GM21576 (cell line): Measurements from ENCODE around the gene MRPL36.
A peak's percentile ranks its signal among the peaks of the same experiment; 100 is the strongest.
"Not testable (repeated sequence)": the region's sequence is repeated elsewhere in the genome, so short reads cannot be mapped to it uniquely, and the experiment has no call there.

Source experiments
- ATAC-seq: cut with Tn5 transposase; IDR thresholded peaks from one replicate; pipeline ENCODE4 v1.9.1; 2021; ENCODE audit warnings: mild to moderate bottlenecking, moderate library complexity; ENCODE audit not compliant: unreplicated experiment

Gene MRPL36

DNA sequence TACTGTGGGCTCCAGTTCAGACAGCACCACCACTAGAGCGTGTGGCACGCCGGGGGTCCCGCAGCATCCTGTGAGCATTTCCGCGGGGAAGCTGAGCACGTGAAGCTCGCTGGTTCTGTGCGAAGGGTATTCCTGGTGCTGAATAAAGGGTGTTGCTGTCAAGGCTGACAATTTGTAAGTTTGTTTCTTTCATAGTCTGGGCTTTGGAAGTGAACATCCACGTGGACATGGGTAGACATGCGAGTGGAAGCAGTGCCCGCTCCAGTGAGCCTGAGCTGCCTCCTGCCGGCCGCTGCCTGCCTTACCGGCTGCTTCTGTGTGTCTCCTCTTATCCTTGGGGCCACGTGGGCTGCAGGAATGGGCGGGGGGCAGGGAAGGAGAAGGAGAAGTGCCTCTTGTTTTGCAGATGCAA is 16.2 kb upstream of the MRPL36 start:
- ATAC-seq, result no peak

DNA sequence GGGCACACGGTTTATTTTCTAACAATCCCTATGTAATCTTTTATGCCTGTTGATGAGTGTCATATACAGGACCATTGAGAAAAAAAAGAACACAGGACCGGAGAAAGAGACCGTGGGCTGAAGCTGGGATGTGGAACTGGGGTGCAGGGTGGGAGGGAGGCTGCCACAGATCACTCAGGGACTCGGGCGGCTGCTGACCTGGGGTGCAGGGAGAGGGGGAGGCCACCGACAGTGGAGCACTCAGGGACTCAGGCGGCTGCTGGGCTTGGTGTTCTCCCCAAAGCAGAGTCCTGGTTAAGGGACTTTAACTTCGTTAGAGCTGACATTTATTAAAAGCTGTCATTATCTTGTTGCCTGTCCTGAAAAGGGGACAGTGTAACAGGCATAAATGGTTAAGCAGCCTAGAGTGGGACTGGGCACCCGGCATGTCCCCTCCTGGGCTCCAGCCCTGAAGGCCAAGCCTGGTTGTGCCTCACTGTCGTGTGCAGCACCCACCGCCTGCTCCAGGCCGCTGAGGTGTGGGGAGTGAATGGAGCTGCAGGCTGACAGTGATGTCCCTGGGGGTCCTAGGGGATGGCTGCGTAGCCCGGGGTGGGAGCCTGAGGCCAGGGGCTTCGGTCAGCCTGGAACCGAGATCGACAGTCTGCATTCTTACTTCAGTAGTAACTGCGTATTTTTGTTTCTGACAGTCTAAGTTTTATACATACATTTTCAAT is 15.6 kb upstream of the MRPL36 start:
- ATAC-seq, result no peak

DNA sequence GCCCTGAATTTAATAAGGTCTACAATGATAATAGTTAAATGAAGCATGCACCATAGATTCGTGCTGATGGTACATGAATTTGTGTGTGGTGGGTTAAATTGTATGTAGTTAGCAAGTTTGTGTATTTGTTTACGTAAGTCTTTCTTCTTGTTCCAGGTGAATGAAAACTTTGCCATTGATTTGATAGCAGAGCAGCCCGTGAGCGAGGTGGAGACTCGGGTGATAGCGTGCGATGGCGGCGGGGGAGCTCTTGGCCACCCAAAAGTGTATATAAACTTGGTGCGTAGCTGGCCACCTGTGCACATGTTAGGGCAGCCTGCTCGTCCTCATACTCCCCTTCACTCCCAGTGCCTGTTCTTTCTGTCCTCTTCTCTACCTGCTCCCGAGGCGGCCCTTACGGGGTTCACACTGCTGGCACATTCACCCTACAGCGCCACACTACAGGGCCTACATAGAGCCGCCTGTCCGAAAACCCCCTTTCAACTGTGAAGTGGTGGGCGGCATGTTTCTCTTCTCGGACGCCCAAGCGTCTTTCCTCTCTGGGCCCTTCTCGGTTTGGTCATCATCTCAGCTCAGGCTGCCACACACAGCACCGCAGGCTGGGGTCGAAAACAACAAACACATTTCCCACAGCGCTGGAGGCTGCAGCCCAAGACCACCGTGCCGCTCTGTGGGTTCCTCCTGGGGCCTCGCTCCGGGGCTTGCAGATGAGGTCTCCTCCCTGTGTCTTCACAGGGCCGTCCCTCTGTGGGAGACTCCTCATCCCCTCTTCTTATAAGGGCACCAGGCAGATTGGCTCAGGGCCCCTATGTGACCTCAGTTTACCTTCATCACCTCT is 14.8 kb upstream of the MRPL36 start:
- ATAC-seq, result no peak

DNA sequence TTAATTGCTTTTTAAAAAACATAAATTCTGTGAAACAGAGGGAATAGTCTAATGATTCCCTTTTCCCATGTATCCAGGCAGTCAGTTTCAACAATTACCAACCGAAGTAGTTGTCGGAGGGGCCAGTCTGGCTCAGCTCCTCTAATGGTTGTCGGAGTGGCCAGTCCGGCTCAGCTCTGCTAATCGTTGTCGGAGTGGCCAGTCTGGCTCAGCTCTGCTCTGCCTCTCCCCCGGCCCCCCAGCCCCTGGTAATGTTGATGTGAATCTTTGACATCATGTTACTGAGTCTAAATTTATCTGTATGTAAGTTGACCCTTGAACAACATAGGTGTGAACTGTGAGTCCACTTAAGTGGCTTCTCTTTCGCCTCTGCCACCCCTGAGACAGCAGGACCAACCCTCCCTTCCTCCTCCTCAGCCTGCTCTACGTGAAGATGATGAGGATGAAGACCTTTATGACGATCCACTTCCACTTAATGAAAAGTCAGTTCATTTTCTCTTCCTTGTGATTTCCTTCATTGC is 11.0 kb upstream of the MRPL36 start:
- no peak for ATAC-seq

DNA sequence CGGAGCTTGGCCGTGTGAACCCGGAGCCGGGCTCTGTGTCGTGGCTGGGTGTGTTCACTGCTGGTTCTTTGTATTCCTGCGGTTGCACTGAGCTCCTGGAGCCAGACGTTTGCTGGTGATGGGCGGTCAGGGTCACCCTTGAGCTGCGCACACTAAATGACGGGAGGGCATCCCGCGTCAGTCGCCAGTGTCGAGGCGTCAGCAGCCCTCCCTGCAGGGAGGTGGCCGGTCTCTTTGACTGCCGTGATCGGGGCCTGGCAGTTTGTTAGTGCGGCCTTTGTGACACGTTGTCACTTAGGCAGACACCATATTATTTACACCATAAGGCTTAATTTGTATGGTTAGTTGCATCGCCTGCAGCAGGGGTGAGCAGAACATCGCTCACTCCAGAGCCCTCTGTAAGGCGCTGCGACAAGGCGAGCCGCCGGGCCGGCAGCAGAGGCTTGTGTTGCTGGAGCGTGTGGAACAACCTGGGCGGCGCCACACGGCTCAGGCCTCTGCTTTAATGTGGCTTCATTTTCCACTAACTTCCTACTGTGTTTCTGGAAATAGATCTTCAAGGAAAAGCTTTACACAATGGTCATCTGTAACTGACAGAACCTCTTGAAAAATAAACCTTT is 9.9 kb upstream of the MRPL36 start:
- no peak for ATAC-seq

DNA sequence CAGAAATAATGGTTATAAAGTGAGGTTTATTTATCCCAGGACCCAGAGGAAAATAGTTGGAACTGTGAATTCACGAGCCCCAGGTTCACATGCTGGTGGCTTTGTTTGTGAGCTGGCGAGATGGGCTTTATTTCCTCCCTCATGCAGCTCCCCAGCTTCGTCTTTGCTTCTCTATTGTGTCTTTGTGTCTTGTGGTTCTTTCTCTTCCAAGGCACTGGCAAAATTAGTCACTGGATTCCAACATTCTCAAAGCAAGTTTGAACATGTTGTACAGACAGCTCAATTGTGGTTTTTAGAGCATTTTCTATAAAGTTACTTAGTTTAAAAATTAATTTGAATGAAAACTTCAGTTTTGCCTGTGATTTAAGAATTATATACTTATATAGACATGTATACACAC is 8.8 kb upstream of the MRPL36 start:
- no peak for ATAC-seq

DNA sequence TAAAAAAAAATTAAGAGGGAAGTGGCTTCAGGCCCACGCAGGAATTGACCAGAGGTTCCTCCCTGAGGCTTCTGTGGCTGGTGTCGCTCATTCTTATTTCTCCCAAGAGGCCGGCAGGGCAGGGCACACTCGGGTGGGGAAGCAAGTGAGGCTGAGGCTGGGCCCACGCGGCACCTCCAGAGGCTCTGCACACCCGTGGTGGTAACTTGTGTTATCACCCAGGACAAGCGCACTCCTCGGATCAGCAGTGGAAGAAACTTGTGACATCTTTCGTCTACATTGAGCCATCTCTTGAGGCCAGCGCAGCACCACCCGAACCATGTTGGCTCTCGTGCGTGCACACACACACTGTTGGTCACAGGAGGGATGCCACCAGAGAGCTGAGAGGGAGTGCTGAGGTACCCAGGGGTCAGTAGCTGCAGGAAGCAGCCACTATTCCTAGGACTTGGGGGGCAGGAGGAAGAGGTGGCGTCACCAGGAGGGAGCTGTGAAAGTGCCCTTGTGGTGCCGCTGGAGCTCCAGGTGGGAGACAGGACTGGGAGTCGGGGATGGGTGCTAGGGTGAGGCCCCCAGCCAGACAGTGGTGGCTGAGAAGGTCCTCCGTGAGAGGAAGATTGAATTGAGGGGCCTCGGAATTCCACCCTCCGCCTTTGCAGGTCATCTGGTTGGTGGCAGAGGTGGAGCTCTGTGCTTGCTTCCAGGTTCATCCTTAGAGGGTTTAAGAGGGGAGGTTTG is 8.0 kb upstream of the MRPL36 start:
- ATAC-seq, result no peak

DNA sequence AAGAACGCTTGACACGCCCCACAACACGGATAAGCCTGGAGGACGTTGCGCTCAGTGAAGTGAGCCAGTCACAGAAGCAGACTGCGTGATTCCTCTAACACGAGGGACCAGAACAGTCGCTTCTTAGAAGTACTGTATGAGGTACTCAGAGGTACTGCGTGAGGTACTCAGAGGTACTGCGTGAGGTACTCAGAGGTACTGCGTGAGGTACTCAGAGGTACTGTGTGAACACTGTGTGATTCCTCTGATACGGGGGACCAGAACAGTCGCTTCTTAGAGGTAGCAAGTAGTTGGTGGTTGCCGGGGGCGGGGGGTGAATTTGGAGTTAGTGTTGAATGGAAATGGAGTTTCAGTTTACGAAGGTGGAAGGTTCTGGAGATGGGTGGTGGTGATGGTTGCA is 7.3 kb upstream of the MRPL36 start:
- no peak for ATAC-seq

DNA sequence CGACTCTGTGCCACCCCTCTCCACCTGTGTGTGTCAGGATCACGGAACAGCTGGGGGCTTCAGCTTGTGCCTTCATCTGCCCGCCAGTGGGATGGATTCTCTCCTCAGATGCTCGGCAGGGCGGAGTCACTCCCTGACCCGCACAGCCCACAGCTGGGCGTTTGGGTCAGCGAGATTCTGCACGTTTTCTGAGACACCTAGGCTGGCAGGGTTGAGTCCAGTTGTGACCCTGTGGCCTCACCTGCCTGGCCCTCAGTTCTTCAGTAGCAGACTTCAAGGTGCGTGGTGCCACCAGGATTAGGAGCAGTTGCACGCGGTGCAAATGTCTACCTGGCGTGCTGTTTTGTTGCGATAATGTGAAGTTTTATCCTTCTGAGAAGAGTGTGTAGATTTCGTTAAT is 6.6 kb upstream of the MRPL36 start:
- no peak for ATAC-seq

DNA sequence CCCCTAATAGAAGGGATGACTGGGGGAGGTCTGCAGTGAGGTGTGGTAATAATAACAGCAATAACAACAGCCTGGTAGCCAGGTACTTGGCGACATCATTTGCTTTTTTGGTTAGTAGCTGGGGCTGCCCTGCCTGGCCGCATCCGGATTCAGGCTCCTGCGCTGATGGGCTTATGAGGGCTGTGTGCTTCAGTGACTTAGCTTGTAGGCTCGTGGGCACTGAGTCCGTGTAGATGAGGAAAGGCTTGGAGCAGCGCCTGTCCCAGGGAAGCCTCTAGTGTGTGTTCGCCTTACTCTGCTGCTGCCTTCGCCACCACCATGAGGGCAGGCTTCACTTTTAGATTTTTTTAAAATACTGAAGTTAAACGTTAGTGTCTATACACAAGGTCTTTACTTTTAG is 6.1 kb upstream of the MRPL36 start:
- ATAC-seq, result no peak

DNA sequence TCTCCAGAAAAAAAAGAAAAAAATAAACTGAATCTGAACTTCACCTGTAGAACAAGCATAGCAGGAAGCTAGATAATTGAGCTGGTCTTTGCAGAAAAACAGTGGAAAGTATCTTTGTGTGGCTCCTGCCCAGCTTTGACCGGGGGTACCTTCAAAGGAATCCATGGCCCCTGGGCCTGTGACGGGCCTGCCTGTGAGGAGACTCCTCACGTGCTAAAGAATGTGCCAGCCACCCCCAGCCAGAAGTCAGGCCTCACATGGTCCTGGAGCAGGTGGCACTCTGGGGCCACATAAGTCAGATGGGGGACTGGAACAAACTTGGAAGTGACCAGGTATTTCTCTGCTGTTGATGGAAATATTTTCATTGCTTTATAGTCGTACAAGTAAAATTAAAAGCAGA is 5.7 kb upstream of the MRPL36 start:
- ATAC-seq, result no peak

DNA sequence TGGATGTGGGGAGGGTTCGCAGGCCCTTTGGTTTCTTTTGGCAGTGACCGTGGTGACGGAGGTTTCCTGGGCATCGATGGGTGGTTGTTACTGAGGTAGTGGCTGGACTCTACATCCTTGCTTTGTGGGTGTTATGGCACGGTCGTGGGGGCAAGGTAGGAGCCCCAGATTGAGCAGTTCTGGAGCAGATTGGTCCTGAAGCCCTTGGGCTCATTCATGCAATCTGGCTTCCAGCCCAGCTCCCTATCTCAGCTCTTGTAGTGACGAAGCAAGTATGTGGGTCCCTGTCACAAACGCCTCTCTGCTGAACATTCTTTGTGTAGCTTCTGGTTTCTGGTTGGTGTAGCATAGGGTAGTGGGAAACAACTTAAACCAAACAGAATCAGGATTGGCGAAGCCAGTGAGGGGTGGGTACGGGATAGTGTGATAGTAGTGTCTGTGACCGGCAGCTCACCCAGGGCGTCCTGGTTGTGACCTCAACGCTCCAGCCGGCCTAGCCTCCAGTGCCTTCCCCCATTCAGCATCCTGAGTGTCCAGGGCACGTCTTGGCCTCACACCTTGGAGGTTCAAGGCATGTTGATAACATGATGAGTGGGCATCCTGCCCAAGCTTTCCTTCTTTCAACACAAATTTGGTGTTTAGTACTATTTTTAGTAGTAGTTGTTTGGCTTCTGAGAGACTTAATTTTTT is 4.5 kb upstream of the MRPL36 start:
- no peak for ATAC-seq

DNA sequence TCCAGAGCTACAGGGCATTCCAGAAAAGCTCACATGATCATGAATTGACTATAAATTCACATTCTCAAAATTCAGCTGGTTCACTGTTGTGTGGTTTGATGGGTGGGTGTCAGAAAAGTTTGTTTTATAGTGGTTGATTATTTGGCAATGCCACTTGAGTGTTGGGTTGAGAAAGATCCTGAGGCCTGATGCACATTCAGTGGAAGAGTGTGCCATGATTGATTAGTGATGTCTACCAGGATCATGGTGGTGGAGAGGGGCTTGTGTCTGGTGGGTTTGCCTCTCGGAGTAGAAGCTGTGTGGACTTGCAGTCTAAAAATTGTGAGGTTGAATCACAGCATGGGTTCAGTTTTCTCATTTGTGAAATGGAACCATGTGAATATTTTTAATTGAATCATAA is 3.6 kb upstream of the MRPL36 start:
- no peak for ATAC-seq

DNA sequence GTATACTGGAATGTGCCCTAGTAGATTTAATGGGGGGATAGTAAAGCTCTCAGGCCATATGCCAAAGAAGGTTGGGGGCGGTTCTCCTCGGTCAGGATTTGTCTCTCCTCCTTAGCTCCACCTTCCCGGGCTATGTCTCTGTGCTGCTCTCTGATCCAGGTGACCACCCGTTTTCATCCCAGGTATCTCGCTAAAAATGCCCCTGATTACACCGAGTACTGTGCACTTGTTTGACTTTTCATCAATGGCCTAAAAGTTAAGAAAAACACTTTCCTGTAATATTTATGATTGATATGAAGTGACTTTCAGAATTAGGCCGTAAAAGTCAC is 2.3 kb upstream of the MRPL36 start:
- ATAC-seq, result no peak

DNA sequence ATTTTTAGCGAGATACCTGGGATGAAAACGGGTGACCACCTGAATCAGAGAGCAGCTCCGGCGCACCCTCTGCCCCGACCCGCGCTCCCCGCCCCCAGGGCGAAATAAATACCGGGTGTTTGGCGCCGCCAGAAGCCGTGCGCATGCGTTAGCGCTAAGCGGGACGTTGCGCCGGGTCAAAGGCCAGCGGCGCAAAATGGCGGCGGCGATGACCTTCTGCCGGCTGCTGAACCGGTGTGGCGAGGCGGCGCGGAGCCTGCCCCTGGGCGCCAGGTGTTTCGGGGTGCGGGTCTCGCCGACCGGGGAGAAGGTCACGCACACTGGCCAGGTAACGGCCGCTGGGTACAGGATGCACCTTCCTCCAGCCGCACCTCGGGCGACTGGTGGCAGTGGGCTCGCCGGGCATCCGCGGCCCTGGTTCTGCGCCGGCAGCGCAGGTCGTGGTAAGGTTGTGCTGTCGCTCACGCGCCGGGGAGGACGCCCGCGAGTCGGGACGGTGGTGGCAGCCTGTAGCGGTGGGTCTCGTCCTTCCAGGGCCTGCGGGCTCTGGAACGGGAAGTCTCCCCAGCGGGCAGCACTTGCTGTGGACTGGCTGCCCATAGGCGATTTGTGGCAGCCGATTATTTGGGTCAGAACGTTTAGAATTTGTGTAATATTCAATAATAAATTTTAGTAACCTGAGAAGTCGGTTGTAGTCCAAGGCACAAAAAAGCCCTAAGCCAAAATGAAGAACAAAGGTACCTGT is 1.8 kb upstream of the MRPL36 start, which contains the start of gene NDUFS6:
NDUFS6 (plus strand) TSS at position 186 of the 745 bp plus-strand sequence; CDS start at position 197, 11 bp downstream.
- peak; percentile 58 for ATAC-seq

DNA sequence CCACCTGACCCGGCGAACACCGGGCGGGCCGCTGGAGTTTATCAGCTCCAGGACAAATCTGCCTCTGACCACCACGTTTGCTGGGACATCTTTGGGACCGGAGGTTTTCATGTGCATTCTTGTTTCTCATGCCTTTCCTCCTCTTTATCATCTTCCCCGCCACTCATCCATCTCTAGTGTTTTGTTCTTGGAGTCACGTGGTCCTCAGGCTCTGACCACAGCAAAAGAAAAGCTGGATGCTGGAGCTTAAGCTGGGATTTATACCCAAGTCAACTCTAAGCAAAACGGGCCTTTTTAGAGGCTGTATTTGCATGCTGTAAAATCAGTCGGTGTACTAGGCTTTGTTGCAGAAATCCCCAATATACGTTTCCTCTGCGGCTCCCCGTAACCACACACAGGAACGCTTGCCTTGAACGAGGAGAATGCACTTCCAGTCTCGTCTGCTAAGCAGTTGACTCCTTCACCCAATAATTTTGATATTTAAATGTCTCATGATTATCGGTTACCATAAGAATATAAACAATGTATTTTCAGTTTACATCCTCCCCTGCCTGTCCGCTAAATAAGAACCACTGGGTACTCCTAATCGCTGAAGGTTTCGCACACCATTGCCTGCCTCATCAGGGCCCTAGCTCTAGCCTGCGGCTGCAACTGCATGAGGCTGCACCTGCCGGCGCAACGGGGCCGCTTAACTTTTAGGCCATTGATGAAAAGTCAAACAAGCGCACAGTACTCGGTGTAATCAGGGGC is 1.0 kb upstream of the MRPL36 start:
- peak; percentile 34 for ATAC-seq

DNA sequence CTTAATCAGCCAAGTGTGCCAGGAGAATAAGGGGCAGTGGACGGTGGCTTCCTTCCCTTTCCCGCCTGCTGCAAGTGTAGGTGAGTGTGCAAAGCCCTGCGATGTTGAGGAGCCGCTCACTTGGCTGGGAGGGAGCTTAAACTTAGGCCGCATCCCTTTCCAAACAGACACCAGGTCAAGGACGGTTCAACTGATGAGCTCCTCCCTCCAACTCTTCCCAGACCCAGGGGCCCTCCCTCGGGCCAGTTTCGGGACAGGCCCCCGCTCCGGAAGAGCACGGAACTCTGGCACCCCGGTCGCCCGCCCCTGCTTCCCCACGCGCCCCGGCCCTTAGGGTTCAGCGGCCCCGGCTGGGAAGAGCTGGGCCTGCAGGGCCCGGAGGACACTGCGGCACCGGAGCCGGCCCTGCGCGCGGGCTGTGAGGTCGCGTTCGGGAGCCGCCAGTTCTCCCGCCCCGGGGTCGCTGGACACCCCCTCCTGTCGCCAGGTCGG is 481 bp downstream of the MRPL36 start:
- ATAC-seq, result peak; percentile 28

DNA sequence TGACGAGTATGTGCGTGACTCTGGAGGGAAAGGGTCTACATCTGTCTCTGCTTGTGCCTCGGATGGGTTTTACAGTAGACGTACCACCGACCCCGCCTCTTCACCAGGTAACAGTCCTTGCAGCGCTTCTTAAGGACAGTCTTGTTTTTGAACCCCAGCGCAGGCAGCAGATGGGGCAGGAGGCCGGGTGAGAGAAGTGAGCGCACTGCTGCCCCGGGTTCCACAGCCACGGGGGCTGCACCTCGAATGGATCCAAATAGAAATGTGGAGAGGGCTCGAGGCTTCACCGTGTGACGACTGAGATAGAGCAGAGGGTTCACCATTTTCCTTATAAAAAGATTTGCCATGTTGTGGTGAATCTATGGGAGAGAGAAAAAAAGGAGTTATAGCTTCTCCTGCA is 1.0 kb downstream of the MRPL36 start:
- not testable (repeated sequence) for ATAC-seq

DNA sequence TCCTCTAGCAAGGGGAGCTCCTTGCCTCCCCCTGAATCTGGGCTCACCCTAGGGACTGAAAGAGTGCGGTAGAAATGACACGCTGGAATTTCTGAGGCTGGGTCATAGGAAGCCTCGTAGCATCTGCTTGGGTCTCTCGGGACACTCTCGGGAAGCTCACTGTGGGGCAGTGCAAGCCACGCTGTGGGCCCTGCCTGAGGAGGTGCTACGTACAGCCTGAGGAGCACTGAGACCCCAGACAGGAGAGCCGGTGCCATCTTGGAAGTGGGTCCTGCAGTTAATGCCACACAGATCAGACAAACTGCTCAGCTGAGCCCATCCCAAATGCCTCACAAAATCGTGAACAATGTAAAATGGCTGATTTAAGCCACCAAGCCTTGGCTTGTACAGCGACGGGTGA is 1.8 kb downstream of the MRPL36 start:
- no peak for ATAC-seq
